GM18873 (cell line): ENCODE results near the gene ANAPC10.

Source experiments
- ATAC-seq: cut with Tn5 transposase; IDR thresholded peaks from one replicate; pipeline ENCODE4 v1.9.1; 2021; ENCODE audit warnings: mild to moderate bottlenecking, moderate library complexity, moderate number of reproducible peaks; ENCODE audit not compliant: unreplicated experiment, low FRiP score

The ANAPC10 gene

DNA sequence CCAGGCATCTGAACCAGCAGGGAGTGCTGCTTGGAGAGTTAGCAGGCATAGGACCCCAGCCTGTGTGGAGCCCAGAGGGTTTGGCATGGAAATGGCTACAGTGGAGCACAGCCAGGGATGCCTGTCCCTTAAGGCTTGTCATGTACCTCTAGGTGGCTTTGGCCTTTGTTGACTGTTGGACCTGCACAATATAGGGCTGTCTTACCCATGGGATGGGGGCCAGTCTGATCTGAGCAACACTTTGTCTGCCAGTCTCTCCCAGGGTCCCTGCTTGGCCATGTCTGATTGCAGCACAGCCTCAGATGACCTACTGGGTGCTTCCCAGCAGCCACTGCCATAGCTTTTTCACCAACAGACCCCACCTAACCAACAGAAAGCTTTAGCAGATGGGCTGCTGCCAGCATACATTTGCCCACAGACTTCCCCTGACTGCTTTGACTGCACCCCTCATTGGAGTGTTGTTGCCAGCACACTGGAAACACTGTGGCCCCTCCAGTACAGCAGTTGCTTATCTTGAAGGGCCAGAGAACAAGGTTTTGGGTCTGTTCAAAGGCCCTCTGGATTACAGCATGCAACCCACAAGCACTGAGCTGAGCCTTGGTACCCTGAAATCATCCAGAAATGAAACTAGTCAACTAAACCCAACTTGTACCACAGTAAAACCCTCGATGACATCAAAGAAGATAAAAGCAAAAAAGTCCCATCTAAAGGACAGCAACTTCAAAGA lies 22.1 kb downstream of the ANAPC10 start:
- no peak for ATAC-seq

DNA sequence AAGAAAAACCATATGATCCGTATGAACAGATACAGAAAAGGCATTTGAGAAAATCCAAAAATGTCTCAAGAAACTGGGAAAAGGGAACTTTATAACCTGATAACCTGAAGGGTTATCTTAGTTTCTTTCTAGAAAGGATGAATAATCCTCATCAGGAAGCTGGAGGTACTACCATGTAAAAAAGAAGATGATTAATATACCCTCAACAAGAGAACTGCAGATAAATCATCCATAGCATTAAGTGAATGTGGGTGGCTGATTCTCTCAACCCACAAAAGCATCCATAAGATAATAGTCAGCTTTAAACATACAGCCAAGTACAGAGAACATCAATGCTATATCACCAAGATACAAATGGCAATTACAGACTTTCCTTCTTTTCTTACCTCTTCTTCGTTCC lies 26.4 kb downstream of the ANAPC10 start:
- ATAC-seq: no peak

DNA sequence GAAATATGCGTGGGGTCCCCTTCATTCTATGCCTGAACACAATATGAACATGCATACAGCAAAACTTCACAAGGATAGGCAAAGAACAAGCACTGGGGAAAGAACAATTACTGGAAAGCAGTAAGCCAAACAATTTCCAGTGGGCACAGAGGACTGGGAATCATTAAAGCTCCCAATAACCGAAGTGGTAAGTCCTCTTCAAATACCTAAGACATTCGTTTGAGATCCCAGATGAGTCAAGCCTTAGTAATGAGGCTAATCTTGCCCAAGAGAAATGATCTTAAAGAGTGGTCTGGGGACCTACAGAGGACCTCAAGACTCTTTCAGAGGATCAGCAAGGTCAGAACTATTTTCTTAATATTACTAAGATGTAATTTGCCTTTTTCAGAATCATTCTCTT lies 28.6 kb downstream of the ANAPC10 start:
- ATAC-seq: no peak

DNA sequence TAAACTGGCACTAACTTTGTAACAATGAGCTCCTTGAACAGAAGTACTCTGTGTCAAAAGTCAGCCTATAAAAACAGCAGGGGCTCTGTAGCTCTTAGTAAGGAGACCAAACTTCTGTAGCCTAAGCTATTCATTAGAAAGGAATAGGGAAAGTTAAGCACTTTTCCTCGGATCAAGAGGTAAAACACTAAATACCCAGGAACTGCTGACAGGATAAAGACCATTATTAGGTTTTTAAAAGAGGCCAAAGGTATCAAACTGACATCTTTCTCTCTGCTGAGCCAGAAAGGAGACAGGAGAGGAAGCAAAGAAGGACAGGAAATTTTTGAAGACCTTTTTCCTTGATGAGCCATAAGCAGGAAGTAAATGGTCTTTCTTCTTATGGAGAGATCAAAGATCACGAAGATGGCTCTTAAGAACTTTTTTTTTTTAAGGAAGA lies 31.9 kb downstream of the ANAPC10 start:
- no peak for ATAC-seq

DNA sequence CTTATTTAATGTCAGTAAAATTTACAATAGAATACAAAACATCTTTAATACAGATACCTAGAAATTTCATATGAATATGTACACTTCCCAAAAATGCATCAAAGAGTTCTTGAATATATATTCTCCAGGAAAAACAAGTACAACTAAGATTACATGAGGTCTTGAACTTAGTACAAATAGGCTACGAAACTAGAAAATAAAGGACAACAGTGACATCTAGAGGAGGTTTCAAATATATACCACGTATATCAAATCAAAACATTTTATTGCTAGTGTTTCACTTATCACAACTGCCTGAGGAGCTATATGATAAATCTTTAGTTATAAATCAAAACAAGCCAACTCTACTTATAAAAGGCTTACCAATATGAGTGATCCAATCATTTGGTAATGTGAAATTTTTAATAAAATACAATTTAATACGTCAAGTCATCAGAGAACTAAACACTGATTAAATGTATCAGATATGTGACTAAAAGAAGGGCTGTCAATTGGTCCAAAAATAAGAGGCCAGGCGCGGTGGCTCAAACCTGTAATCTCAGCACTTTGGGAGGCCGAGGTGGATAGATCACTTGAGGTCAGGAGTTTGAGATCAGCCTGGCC lies 36.6 kb downstream of the ANAPC10 start:
- peak; percentile 67 for ATAC-seq

DNA sequence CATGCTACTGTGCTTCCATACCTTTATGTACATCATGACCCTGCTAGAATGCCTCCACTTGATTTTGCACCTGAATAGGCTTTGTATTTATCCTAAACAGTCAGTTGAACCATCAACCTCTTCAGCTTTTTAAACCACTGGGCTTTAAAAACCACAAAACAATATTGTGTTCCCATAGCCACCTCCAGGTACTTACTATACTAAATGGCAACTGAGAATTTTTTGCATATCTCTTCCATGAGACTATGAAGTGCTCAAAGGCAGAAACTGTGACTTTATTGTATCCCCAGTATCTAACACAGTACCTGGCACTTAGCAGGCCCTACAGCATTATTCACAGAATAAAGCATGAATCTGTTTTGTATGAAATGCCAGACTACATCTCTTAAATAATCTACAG lies 39.7 kb downstream of the ANAPC10 start:
- ATAC-seq: no peak

DNA sequence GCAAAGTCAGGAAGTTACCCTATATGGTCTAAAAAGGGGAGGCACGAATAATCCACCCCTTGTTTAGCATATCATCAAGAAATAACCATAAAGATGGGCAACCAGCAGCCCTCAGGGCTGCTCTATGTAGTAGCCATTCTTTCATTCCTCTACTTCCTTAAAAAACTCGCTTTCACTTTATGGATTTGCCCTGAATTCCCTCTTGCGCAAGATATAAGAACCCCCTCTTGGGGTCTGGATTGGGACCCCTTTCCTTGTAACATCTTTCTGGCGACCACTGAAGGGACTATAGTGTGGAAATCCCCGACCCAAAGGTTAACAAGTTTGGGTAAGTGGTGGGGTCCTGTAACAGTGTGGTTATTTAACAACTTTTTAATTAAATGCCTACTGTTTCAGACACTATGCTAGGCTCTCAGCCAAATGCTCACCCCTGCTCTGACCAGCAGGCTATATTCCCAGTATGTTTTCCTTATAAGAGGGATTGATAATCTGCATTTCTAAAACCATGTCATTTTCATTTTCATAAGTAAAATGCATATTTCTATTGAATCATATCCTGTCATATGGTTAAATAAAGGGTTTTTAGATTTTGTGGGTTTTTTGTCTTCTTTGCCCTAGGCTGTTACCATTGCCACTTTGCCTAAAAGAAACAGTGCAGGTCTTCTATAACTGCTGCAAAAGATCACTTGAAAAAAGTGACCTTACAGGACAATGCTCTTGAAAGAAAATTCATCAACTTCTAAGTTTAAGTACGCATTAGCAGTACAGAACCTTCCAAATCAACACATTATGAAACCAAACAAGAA lies 41.5 kb downstream of the ANAPC10 start:
- no peak for ATAC-seq

DNA sequence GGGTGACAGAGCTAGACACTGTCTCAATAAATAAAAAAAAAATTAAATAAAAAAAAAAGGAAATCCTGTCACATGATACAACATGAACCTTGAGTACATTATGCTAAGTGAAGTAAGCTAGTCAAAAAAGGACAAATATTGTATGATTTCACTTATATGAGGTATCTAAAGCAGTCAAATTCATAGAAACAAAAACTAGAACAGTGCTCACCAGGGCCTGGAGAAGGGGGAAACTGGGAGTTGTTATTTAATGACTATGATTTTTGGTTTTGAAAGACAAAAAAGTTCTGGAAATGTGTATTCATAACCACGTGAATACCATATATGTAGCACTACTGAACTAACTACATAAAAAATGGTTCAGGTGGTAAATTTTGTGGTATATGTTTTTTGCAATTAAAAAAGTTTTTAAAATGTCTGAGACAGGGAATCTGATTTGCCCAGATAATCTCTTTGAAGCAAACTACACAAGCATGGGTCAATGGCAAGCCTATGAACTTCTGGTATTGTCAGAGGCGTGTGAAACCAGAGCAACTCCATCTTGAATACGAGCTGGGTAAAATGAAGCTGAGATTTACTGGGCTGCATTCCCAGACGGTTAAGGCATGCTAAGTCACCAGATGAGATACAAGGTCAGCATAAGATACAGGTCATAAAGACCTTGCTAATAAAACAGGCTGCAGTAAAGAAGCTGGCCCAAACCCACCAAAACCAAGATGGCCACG lies 42.3 kb downstream of the ANAPC10 start:
- no peak for ATAC-seq

DNA sequence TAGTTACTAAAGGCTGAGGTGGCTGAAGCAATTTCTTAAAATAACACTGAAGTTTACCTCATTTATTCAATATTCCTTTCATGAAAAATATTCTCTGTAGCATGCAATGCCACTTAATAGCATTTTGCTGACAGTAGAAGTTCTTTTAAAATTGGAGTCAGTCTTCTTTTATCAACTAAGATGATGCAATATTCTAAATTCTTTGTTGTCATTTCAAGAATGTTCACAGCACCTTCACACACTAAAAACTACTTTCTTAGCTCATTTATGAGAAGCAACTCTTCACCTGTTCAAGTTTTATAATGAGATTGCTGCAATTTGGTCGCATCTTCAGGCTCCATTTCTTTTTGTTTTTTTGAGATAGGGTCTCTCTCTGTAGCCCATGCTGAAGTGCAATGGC lies 48.8 kb downstream of the ANAPC10 start:
- ATAC-seq: no peak

DNA sequence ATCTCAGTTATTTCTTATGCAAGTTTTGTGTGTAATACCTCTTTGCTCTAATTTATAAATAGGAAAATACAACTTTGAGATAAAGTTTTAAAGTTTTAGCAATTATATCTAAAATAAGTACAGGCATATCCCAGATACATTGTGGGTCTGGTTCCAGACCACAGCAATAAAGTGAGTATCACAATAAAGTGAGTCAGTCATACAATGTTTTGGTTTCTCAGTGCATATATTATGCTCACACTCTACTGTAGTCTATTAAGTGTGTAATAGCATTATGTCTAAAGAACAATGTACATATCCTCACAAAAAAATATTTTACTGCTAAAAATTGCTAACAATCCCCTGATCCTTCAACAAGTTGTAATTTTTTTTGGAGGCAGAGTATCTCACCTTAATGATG lies 49.2 kb downstream of the ANAPC10 start:
- no peak for ATAC-seq

DNA sequence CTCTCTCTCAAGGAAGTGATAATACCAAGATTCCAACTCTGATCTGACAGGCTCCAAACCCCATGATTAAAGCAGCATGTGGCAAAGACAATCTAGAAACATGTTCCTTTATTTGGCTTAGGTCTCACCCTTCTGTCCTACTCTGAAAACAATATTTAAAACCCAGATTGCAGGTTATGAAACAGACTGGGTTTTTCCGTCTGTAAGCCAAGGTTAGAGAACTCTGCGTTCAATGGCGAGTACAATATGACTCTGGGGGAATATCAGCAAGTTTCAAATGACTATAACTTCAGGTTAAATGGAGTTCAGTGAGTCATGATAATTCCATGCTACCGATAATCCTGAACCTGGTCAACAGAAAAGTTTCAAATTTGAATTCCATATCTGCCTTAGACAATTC lies 50.8 kb downstream of the ANAPC10 start:
- ATAC-seq: peak; percentile 65

DNA sequence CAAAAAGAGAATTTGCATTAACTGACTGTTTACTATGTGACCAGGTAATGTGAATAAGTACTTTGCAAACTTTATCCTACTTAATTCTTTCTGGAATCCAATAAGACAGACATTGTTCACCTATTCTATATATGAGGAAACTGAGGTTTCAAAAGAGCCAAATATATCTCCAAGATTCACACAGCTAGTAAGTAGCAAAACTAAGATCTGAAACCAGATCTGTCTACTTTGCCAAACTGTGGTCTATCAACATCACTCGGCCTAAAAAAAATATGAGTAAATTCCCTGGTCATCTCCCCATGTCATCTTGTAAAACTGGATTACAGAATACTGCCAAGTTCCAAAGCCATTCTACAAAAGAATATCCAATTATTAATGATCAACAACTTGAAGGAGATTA lies 52.8 kb downstream of the ANAPC10 start:
- no peak for ATAC-seq

DNA sequence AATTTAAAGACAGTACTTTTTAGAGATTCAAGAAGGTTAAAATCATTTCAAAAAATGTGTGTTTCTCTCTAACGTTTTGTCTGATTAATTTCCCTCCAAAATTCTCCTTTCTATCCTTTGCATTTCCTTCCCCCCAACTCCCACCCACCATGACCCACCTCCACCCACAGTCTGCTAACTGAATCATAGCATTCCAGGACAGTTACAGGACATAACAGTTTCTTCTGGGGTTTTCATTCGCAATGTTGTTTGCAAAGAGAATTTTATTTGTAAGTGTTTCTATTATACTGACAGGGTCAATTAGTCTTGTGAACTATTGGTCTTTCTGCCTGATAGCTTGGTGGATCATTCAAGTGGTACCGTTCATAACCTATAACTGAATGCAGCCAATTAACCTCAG lies 53.7 kb downstream of the ANAPC10 start:
- ATAC-seq: no peak

DNA sequence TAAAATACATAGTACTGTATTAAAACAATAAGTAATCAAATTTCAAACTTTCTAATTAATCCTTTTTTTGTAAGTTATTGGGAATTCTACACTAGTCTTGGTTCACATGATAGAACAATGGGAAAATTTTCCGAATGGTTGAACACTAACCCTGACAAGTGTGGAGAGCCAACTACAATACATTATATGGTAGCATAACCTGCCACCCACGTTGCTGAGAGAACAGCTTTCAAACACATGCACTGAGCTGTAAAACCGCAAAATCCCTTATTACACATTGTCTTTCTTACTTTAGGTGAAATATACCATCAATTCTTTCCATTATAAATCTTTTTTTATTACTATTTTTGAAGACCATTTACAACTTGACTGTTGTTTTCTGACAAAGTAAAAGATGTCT lies 54.7 kb downstream of the ANAPC10 start:
- ATAC-seq: no peak

DNA sequence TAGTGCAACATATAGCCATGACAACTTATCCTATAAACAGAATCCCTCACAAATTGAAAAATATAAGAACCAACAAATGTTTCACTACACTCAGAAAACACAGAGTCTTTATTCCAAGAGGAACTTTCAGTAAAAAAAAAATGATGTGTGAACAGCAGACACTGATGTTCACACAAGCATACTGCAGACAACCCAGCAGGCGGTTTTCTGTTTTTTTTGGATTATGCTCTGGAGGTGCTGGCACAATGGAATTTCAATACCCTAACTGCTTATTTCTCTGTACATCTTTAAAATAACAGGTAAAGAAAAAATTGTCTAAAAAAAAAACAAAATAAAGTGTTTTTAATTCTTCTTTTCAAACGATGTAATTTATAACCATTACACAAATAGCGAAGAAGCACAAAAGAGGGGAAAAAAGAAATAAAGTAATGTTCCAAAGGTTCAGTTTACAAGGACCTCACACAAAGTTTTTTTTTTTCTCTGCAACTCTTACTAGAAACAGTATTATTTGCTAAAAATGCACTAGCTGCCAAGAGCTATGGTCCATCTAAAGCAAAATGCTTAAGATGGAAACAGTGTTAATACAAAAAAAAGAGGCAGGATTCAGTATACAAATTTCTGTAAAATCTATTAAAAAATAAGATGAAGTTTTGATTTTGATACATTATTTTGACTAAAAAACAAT lies 55.3 kb downstream of the ANAPC10 start:
- ATAC-seq: no peak

DNA sequence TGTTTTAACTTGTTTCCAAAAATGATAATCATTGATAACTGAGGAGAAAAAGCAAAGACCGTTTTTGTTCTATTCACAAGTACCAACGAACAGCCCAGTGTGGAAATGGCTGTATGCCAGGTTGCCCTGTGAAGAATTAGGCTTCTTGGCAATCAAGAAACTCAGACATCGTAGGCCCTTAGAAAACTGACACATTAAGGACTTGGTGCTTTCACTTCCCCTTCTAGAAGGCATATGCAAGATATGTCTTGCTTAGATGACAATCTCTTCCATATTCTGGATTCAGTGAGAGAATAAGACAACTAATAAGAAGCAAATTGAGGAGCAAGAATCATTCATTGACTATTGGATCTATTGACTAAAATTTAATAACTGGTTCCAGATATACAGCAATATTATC lies 56.6 kb downstream of the ANAPC10 start:
- ATAC-seq: peak; percentile 93

DNA sequence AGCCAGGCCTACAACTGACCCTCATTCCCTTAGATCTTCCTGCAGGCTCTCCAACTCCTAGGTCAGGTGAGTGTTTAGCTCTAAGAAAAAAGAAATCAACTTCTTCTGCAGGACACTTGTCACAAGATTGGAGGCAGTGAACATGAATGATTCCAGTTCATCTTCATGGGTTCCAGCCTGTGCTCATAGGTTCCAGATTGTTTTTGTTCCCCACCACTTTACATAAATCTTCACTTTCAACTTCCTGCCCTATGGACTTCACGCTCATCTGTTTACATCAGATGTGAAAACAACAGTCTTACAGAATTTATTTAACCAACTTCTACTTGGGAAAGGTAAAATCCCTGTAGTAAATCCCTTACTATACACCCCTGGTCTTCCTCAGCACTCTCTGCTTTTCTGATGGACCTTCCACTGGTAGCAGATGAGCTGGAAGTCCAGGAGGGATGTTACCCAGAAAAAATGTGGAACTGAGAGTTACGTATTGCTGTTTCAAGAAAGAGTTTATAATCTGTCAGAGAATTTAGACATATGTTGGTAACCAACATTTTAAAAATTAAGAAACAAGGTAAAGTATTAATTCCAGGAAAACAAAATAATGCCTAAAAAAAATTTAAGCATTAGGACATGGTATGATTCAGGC lies 62.4 kb downstream of the ANAPC10 start:
- no peak for ATAC-seq

DNA sequence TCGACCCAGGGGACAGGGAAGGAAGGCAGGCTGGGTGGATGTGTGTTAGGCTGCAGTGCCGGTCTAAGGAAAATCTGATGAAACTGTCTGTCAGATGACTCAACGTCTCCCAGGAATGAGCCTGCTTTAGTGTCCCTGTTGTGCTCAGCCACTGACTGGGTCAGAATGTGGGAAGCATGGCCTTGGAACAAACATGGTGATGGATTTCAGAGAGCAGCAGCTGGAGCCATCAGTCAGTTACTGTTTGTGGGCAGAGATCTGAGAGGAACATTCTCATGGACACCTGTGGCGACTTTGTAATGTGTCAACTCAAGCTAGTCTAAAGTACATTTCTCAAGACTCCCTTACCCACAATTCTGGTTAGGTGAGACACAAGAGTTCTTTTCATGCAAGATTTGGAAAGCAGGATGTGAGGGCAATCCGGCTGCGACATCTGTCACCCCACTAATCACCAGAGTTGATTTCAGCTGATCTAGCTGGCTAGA lies 63.2 kb downstream of the ANAPC10 start:
- no peak for ATAC-seq

DNA sequence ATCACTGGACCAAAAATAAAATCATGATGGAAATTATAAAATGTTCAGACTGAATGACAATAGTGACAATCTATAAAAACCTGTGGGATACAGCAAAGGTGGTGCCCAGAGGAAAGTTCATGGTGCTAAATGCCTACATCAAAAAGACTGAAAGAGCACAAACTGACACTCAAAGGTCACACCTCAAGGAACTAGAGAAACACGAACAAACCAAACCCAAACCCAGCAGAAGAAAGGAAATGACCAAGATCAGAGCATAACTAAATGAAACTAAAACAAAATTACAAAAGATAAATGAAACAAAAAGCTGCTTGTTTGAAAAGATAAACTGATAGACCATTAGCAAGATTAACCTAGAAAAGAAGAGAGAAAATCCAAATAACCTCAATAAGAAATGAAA lies 78.7 kb downstream of the ANAPC10 start:
- ATAC-seq: no peak

DNA sequence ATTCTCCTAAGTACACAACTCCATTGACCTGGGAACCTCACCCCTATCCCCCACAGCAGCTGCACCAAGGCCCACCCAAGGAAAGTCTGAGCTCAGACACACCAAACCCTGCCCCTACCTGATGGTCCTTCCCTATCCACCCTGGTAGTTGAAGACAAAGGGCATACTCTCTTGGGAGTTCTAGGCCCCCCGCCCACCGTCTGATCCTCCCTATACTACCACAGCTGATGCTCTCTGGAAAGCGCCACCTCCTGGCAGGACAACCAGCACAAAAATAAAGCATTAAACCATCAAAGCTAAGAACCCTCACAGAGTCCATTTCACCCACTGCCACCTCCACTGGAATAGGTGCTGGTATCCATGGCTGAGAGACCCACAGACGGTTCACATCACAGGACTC lies 83.6 kb downstream of the ANAPC10 start:
- no peak for ATAC-seq
